ENCODE data around the gene UCK2. TPM values are rescaled to one million over a fixed set of nuclear protein-coding genes. Genes with fewer than 3 reads are reported as not detected.

UCK2 gene
- total RNA-seq, 4 donors from 2014 or later: 37.6 to 63.1 (median 50.8) TPM

GRCh38 chr1:165936542-165936941, 109.1 kb downstream of the UCK2 start:
- intact Hi-C loops (cut with DNase I): no loop called here
- WGBS, 2 donors: 71 to 80% methylated on average over 4 to 5 of the region's 5 CpGs
- no peaks in the 10 kb centered on the region for H3K4me1 ChIP-seq
- no peak for DNase-seq
- no peaks in the 10 kb centered on the region for H3K36me3 ChIP-seq
- TF ChIP-seq, protein P1, sequence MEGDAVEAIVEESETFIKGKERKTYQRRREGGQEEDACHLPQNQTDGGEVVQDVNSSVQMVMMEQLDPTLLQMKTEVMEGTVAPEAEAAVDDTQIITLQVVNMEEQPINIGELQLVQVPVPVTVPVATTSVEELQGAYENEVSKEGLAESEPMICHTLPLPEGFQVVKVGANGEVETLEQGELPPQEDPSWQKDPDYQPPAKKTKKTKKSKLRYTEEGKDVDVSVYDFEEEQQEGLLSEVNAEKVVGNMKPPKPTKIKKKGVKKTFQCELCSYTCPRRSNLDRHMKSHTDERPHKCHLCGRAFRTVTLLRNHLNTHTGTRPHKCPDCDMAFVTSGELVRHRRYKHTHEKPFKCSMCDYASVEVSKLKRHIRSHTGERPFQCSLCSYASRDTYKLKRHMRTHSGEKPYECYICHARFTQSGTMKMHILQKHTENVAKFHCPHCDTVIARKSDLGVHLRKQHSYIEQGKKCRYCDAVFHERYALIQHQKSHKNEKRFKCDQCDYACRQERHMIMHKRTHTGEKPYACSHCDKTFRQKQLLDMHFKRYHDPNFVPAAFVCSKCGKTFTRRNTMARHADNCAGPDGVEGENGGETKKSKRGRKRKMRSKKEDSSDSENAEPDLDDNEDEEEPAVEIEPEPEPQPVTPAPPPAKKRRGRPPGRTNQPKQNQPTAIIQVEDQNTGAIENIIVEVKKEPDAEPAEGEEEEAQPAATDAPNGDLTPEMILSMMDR (IDR thresholded peaks at IDR 0.05): no peak
- no peak for TF ChIP-seq POLR2A (IDR thresholded peaks at IDR 0.05)
- H3K4me3 ChIP-seq: no peak overlapping the region
- H3K27ac ChIP-seq: no peak overlapping the region
- no peaks in the 10 kb centered on the region for H3K27me3 ChIP-seq
- H3K9me3 ChIP-seq: no peaks in the 10 kb centered on the region

DNA sequence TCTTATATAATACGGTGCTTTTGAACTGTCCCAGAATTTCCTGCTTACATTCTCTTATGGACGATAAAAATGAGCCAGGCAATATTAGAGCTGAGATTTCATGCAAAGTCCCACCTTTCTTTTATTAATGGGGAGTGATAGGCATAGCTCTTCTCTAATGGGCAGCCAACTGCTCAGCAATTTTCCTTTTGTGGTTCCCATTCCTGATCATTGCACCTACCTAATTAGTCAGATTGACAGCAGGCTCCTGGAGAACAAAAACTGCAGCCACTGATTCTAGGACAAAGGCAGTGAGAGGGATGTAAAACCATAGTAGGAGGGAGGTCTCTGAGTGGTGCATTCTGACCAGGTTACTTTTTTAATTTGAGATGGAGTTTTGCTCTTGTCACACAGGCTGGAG, 110.4 kb downstream of the UCK2 start:
- Histone ChIP-seq H3K4me1 (no peaks in the 10 kb centered on the region), H3K27ac (no peak overlapping the region), H3K36me3 (no peaks in the 10 kb centered on the region), H3K4me3 (no peak overlapping the region), H3K9me3 (no peaks in the 10 kb centered on the region), H3K27me3 (no peaks in the 10 kb centered on the region)
- no peak for DNase-seq
- TF ChIP-seq, protein P1 (IDR thresholded peaks at IDR 0.05): no peak
- TF ChIP-seq POLR2A (IDR thresholded peaks at IDR 0.05): no peak
- WGBS, 2 donors: 74 to 88% methylated on average over 2 of the region's 2 CpGs
- intact Hi-C loops (cut with DNase I): no loop called here

GRCh38 chr1:165938844-165939243, 111.4 kb downstream of the UCK2 start:
- Histone ChIP-seq H3K9me3 (no peaks in the 10 kb centered on the region), H3K4me1 (no peaks in the 10 kb centered on the region), H3K36me3 (no peaks in the 10 kb centered on the region), H3K27me3 (no peaks in the 10 kb centered on the region), H3K4me3 (no peak overlapping the region), H3K27ac (no peak overlapping the region)
- intact Hi-C loops (cut with DNase I): no loop called here
- no peak for DNase-seq
- 77 to 95% methylated on average over 2 of the region's 2 CpGs for WGBS, 2 donors
- TF ChIP-seq POLR2A (IDR thresholded peaks at IDR 0.05): no peak

GRCh38 chr1:165941531-165941930, 114.1 kb downstream of the UCK2 start:
- DNase-seq: no peak
- TF ChIP-seq, protein P1 (IDR thresholded peaks at IDR 0.05): no peak
- TF ChIP-seq POLR2A (IDR thresholded peaks at IDR 0.05): no peak
- Histone ChIP-seq H3K36me3 (no peaks in the 10 kb centered on the region), H3K27me3 (no peaks in the 10 kb centered on the region), H3K4me1 (no peaks in the 10 kb centered on the region), H3K9me3 (no peaks in the 10 kb centered on the region), H3K27ac (no peak overlapping the region), H3K4me3 (no peak overlapping the region)
- intact Hi-C loops (cut with DNase I): no loop called here
- 92 to 93% methylated on average over 17 of the region's 21 CpGs for WGBS, 2 donors

GRCh38 chr1:165942062-165942461, 114.6 kb downstream of the UCK2 start:
- no peak for DNase-seq
- intact Hi-C loops (cut with DNase I): no loop called here
- 65 to 70% methylated on average over 3 to 4 of the region's 4 CpGs for WGBS, 2 donors

More at GRCh38 chr1:165942062-165942461, 114.6 kb downstream of the UCK2 start:
- Histone ChIP-seq H3K36me3 (no peaks in the 10 kb centered on the region), H3K27ac (no peak overlapping the region), H3K4me1 (no peaks in the 10 kb centered on the region), H3K4me3 (no peak overlapping the region), H3K27me3 (no peaks in the 10 kb centered on the region), H3K9me3 (no peaks in the 10 kb centered on the region)
- TF ChIP-seq POLR2A (IDR thresholded peaks at IDR 0.05): no peak
- TF ChIP-seq, protein P1 (IDR thresholded peaks at IDR 0.05): no peak
